AG04449 (cell line): ENCODE results near the gene SPAG6.

Experiments
- CTCF ChIA-PET: fragments of 350-600 bp; formaldehyde crosslinking; extraction: SDS; loops from one replicate; lab custom pipeline; 2021; ENCODE audit warnings: antibody characterized with exemption; lab: Yijun Ruan, JAX
- POLR2A ChIA-PET: fragments of 400-600, 350-600 bp; formaldehyde crosslinking; extraction: SDS; loops from one replicate; lab custom pipeline; 2020; ENCODE audit warnings: antibody characterized with exemption, inconsistent platforms; lab: Yijun Ruan, JAX
- DNase-seq: peaks from one replicate; pipeline ENCODE4 v3.0.0-alpha.2; 2010; ENCODE audit warnings: low read depth, low spot score
- H3K4me3 ChIP-seq: 2 replicates; pipeline ENCODE4 v1.5.1; 2011; ENCODE audit warnings: low read depth, mild to moderate bottlenecking, control low read depth, low read length
- CTCF ChIP-seq: IDR thresholded peaks from one replicate; pipeline ENCODE4 v1.5.1; 2011; ENCODE audit warnings: mild to moderate bottlenecking, moderate library complexity, low read length, control low read depth, inconsistent platforms; ENCODE audit not compliant: insufficient read depth; ENCODE audit errors: missing control alignments

SPAG6 gene

GRCh38 chr10:22456486-22456885 is 111.2 kb downstream of the SPAG6 start:
- TF ChIP-seq CTCF = no peak
- POLR2A ChIA-PET = no interaction called here
- H3K4me3 ChIP-seq = no peak overlapping the region
- no peak for DNase-seq
- CTCF ChIA-PET = no interaction called here

GRCh38 chr10:22458272-22459038 is 113.2 kb downstream of the SPAG6 start:
- DNase-seq = no peak
- ChIA-PET POLR2A (interaction anchor here (0.6 kb wide), 1 partner anchor 1601 kb away, joined by 3 read pairs; no protein-coding TSS in a partner anchor), CTCF (no interaction called here)
- no peak overlapping the region for H3K4me3 ChIP-seq
- no peak for TF ChIP-seq CTCF

GRCh38 chr10:22459496-22459895 is 114.2 kb downstream of the SPAG6 start:
- no peak overlapping the region for H3K4me3 ChIP-seq
- ChIA-PET CTCF (no interaction called here), POLR2A (no interaction called here)
- DNase-seq = no peak
- TF ChIP-seq CTCF = no peak

DNA sequence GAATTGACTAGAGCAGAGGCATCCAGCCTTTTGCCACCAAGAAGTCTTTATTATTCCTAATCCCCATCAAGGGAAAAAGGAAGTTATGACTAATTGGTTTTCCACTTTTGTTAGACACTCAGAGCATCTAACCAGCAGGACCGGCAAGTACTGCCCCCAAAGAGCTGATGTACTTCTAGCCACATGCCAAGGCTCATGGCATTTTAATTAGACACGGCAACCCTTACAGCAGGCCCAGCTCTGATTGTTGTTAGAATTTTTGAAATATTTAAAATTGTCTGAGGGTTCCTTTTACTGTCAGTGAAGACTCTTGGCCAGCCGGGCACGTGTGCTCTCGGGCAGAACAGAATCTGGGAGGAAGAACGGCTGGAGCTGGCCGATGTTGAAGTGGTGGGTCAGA is 114.8 kb downstream of the SPAG6 start:
- no peak for TF ChIP-seq CTCF
- ChIA-PET CTCF (no interaction called here), POLR2A (no interaction called here)
- no peak overlapping the region for H3K4me3 ChIP-seq
- no peak for DNase-seq

- ChIA-PET CTCF (no interaction called here), POLR2A (no interaction called here)
- no peak for TF ChIP-seq CTCF
- H3K4me3 ChIP-seq = no peak overlapping the region
- no peak for DNase-seq
Observed at GRCh38 chr10:22460531-22461403, 115.5 kb downstream of the SPAG6 start.

DNA sequence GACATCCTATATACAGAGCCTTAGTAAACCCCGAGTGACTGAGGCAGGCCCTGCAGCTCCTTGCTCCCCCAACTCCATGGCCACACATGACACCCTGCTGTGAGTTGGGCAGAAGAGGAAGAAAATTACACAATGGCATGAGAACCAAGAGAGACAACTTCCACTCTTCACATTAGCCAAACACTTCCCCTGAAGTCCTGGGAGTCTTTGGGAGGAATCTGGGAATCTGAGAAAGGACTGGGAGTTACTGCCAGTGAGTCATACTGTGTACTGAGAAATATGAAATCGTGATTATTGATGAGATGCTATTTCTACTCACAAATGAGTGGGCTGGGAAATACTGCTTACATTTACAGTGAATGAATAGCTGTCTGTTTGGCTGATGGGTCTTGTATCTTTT is 116.6 kb downstream of the SPAG6 start:
- no peak for DNase-seq
- CTCF ChIA-PET = no interaction called here
- no peak for TF ChIP-seq CTCF
- POLR2A ChIA-PET = no interaction called here
- H3K4me3 ChIP-seq = no peak overlapping the region
